Measurements from ENCODE around the gene NAT16.

GRCh38 chr7:101138213-101138870, 41.8 kb downstream of the NAT16 start:
- TF ChIP-seq CTCF (IDR thresholded peaks at IDR 0.05 in 4 of 5, conservative IDR thresholded peaks at IDR 0.05 in 1 of 5) (peak; percentile 67 to 82 (median 76)), POLR2A (IDR thresholded peaks at IDR 0.05) (no peak)

Data from gastrocnemius medialis (tissue), 4 donors.